Caco-2 (cell line): ENCODE data around the gene GHITM. TPM values are rescaled to one million over a fixed set of nuclear protein-coding genes. Genes with fewer than 3 reads are reported as not detected.

Source experiments
- BruUV-seq: library from RNA; stranded (reverse); fragments of 400-500 nt; replicated peaks from 2 replicates; lab custom pipeline; 2021; lab: Mats Ljungman, UMichigan
- CTCF ChIA-PET: fragments of 300-600 bp; sonication (Branson Sonifier 250); formaldehyde crosslinking; loops from one replicate; lab custom pipeline; 2022; ENCODE audit warnings: antibody characterized with exemption; lab: Charles Lee
- POLR2A ChIA-PET: fragments of 300-600 bp; sonication (Branson Sonifier 250); formaldehyde crosslinking; loops from one replicate; lab custom pipeline; 2022; ENCODE audit warnings: antibody characterized with exemption; lab: Charles Lee
- DNase-seq, 2 experiments: peaks; one replicate each; pipeline versions ENCODE4 v3.0.0 to v3.0.0-alpha.2; 2020 to 2022
- H3K27me3 ChIP-seq: replicated peaks from 2 replicates; pipeline ENCODE4 v1.6.0; 2011; ENCODE audit warnings: low read length; ENCODE audit not compliant: control insufficient read depth, insufficient read depth
- H3K36me3 ChIP-seq: 2 replicates; pipeline ENCODE4 v1.5.1; 2011; ENCODE audit warnings: low read length; ENCODE audit not compliant: control insufficient read depth, insufficient read depth
- H3K4me1 ChIP-seq: fragments of 250-450 bp; sonication (Bioruptor Pico); 2 replicates; pipeline ENCODE4 v1.5.1; 2020; ENCODE audit warnings: mild to moderate bottlenecking
- H3K4me3 ChIP-seq: 2 replicates; pipeline ENCODE4 v1.5.1; 2011; ENCODE audit warnings: low read depth, mild to moderate bottlenecking, control low read depth, low read length
- H3K9me3 ChIP-seq: fragments of 250-450 bp; sonication (Bioruptor Pico); 2 replicates; pipeline ENCODE4 v1.5.1; 2020; ENCODE audit warnings: mild to moderate bottlenecking, moderate library complexity
- H3K27ac Mint-ChIP-seq: one replicate; pipeline ENCODE4 v1.8.0; 2022; ENCODE audit warnings: mixed read lengths; ENCODE audit not compliant: unreplicated experiment
- H3K27me3 Mint-ChIP-seq: one replicate; pipeline ENCODE4 v1.8.0; 2022; ENCODE audit warnings: mixed read lengths; ENCODE audit not compliant: insufficient read depth, unreplicated experiment
- H3K36me3 Mint-ChIP-seq: one replicate; pipeline ENCODE4 v1.8.0; 2022; ENCODE audit warnings: mild to moderate bottlenecking, mixed read lengths; ENCODE audit not compliant: insufficient read depth, unreplicated experiment
- H3K4me1 Mint-ChIP-seq: one replicate; pipeline ENCODE4 v1.8.0; 2022; ENCODE audit warnings: low read depth, mixed read lengths; ENCODE audit not compliant: unreplicated experiment
- H3K4me3 Mint-ChIP-seq: one replicate; pipeline ENCODE4 v1.8.0; 2022; ENCODE audit warnings: mild to moderate bottlenecking, moderate library complexity, mixed read lengths; ENCODE audit not compliant: unreplicated experiment
- H3K9me3 Mint-ChIP-seq: one replicate; pipeline ENCODE4 v1.8.0; 2022; ENCODE audit warnings: mixed read lengths; ENCODE audit not compliant: unreplicated experiment
- intact Hi-C: fragments of 100-400 bp; cut with micrococcal nuclease; formaldehyde crosslinking; loops from one replicate; pipeline ENCODE4 v1.10.0; 2022; ENCODE audit not compliant: unreplicated experiment
- total RNA-seq: library from RNA; stranded (reverse); gene quantifications from 2 replicates; pipeline ENCODE4 v1.2.3, GENCODE V29; 2022
- TF ChIP-seq, protein P1 (sequence below), 2 experiments: fragments of 200-600 bp in 1 of 2; IDR thresholded peaks; 1 replicate in 1 of 2; 2 replicates in 1 of 2; pipeline versions ENCODE4 v1.5.1 to v1.8.0; 2011 to 2022; ENCODE audit warnings: antibody characterized with exemption in 1 of 2, control low read depth in 1 of 2, inconsistent platforms in 1 of 2, low read depth in 1 of 2, low read length in 1 of 2, mild to moderate bottlenecking in 1 of 2, moderate library complexity in 1 of 2; ENCODE audit not compliant: insufficient read depth in 1 of 2, severe bottlenecking in 1 of 2, unreplicated experiment in 1 of 2

The GHITM gene
- total RNA-seq, 1 experiment from 2014 or later: 255 TPM

- DNase-seq: no peak
- H3K9me3 ChIP-seq: no peaks in the 10 kb centered on the region
- H3K4me1 Mint-ChIP-seq: no peaks in the 10 kb centered on the region
- H3K27me3 Mint-ChIP-seq: peaks cover 35% of the 10 kb centered on the region
- H3K27ac Mint-ChIP-seq: no peak overlapping the region
- intact Hi-C loops: no loop called here
- no peaks in the 10 kb centered on the region for H3K36me3 ChIP-seq
- ChIA-PET POLR2A (no interaction called here), CTCF (no interaction called here)
- no peaks in the 10 kb centered on the region for H3K9me3 Mint-ChIP-seq
- no TSS peak for BruUV-seq
- no peak overlapping the region for H3K4me3 Mint-ChIP-seq
- TF ChIP-seq, protein P1, sequence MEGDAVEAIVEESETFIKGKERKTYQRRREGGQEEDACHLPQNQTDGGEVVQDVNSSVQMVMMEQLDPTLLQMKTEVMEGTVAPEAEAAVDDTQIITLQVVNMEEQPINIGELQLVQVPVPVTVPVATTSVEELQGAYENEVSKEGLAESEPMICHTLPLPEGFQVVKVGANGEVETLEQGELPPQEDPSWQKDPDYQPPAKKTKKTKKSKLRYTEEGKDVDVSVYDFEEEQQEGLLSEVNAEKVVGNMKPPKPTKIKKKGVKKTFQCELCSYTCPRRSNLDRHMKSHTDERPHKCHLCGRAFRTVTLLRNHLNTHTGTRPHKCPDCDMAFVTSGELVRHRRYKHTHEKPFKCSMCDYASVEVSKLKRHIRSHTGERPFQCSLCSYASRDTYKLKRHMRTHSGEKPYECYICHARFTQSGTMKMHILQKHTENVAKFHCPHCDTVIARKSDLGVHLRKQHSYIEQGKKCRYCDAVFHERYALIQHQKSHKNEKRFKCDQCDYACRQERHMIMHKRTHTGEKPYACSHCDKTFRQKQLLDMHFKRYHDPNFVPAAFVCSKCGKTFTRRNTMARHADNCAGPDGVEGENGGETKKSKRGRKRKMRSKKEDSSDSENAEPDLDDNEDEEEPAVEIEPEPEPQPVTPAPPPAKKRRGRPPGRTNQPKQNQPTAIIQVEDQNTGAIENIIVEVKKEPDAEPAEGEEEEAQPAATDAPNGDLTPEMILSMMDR (IDR thresholded peaks at IDR 0.05; ENCODE audit: insufficient read depth in 1 of 2, low read depth in 1 of 2, low read length in 1 of 2, severe bottlenecking in 1 of 2, unreplicated experiment in 1 of 2): no peak
- H3K27me3 ChIP-seq: peaks cover 10% of the 10 kb centered on the region
- no peaks in the 10 kb centered on the region for H3K4me1 ChIP-seq
- H3K36me3 Mint-ChIP-seq: no peaks in the 10 kb centered on the region
- no peak overlapping the region for H3K4me3 ChIP-seq
Measured at GRCh38 chr10:84193327-84193726, 54.0 kb downstream of the GHITM start.

DNA sequence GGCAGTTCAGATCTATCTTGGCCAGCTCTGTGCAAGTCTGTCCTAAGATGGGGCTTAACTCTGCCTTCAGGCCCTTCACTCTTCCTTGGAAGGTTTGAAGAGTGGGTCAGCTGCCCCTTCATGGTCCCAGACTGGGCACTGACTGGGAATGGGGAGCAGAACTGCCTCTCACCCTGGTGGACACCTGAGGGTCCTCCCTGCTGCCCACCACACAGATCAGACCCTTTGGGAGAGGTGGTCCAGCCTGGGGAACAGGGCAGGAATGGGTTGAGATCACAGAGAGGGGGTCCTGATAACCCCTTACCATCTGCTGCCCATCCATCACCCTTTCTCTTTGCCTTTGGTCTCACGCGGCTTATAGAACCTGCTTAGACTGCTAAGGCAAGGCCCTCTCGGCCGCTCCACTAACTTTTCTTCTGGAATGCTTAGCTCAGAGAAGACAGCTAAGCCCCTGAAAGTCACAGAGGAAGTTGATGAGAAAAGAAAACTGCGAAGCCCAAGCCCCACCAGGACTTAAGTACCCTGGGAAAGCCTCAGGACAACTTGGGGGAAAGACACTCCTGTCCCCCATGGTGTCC lies 54.6 kb downstream of the GHITM start:
- Histone ChIP-seq H3K9me3 (no peaks in the 10 kb centered on the region), H3K4me3 (peak overlapping the region; percentile 31), H3K27me3 (peaks cover 10% of the 10 kb centered on the region), H3K36me3 (no peaks in the 10 kb centered on the region), H3K4me1 (no peaks in the 10 kb centered on the region)
- Mint-ChIP-seq H3K9me3 (no peaks in the 10 kb centered on the region), H3K27me3 (peaks cover 39% of the 10 kb centered on the region), H3K27ac (no peak overlapping the region), H3K36me3 (no peaks in the 10 kb centered on the region), H3K4me3 (peak overlapping the region; percentile 62), H3K4me1 (no peaks in the 10 kb centered on the region)
- ChIA-PET POLR2A (no interaction called here), CTCF (interaction anchor here (0.6 kb wide), 1 partner anchor 9 kb away, joined by 3 read pairs; no protein-coding TSS in a partner anchor)
- TF ChIP-seq, protein P1 (IDR thresholded peaks at IDR 0.05; ENCODE audit: insufficient read depth in 1 of 2, low read depth in 1 of 2, low read length in 1 of 2, severe bottlenecking in 1 of 2, unreplicated experiment in 1 of 2): no peak
- intact Hi-C loops: no loop called here
- BruUV-seq: no TSS peak
- no peak for DNase-seq

DNA sequence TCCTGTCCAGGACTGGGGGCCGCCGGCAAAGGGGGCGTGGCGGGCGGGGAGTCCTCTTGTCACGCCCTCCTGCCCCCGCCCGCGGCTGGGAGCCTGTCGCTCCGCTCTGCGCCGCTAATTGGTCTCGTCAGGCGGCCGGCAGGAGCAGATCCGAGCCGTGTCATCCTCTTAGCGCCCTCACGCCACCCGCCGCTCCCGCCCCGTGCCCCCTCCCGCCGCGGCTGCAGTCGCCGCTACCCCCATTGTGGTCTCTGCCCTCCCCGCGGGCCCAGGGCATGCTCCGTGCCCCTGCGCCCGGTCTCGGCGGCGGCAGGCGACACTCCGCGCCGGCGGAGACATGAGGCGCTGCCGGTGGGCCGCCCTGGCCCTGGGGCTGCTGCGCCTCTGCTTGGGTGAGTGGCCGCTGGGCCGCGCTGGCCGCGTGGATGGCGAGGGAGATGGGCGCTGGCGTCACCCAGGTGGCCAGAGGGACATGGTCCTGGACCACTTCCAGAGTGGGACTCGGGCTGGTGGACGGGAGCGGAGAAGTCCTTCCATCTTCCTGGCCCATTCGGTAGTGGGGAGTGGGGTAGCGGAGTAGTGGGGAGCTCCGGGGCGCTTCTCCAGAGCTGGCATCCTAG lies 55.2 kb downstream of the GHITM start, which contains the start of gene CDHR1:
CDHR1 (plus strand) TSS at position 114 of the 620 bp plus-strand sequence; CDS start at position 338, 224 bp downstream.
- H3K36me3 ChIP-seq: no peaks in the 10 kb centered on the region
- ChIA-PET POLR2A (no interaction called here), CTCF (no interaction called here)
- TF ChIP-seq, protein P1 (IDR thresholded peaks at IDR 0.05; ENCODE audit: insufficient read depth in 1 of 2, low read depth in 1 of 2, low read length in 1 of 2, severe bottlenecking in 1 of 2, unreplicated experiment in 1 of 2): no peak
- no peaks in the 10 kb centered on the region for H3K9me3 ChIP-seq
- Mint-ChIP-seq H3K9me3 (no peaks in the 10 kb centered on the region), H3K36me3 (no peaks in the 10 kb centered on the region), H3K27ac (no peak within 1 kb of the TSS), H3K4me3 (peak within 1 kb of the TSS; percentile 62), H3K4me1 (no peaks in the 10 kb centered on the region), H3K27me3 (peaks cover 39% of the 10 kb centered on the region)
- peak within 1 kb of the TSS; percentile 31 for H3K4me3 ChIP-seq
- peaks cover 10% of the 10 kb centered on the region for H3K27me3 ChIP-seq
- H3K4me1 ChIP-seq: no peaks in the 10 kb centered on the region
- intact Hi-C loops: no loop called here
- peak; percentile 25 to 41 for DNase-seq
- BruUV-seq: no TSS peak
